ENCODE measurements around the gene CORO1C. TPM values are rescaled to one million over a fixed set of nuclear protein-coding genes. Genes with fewer than 3 reads are reported as not detected.

Gene CORO1C
- total RNA-seq, 1 donor from 2014 or later: 167 TPM

- no peak for DNase-seq (ENCODE audit: low spot score)
Measured at GRCh38 chr12:108615918-108616317, 115.4 kb downstream of the CORO1C start.

GRCh38 chr12:108614639-108615038 is 116.7 kb downstream of the CORO1C start:
- DNase-seq (ENCODE audit: low spot score): no peak

- no peak for DNase-seq (ENCODE audit: low spot score)
Measured at GRCh38 chr12:108614041-108614440, 117.3 kb downstream of the CORO1C start.

- DNase-seq (ENCODE audit: low spot score): no peak
Measured at GRCh38 chr12:108613548-108613947, 117.8 kb downstream of the CORO1C start.

GRCh38 chr12:108612788-108613282 is 118.5 kb downstream of the CORO1C start:
- DNase-seq (ENCODE audit: low spot score): no peak

GRCh38 chr12:108611884-108612415 is 119.4 kb downstream of the CORO1C start:
- DNase-seq (ENCODE audit: low spot score): no peak

- DNase-seq (ENCODE audit: low spot score): no peak
Measured at GRCh38 chr12:108610856-108611605, 120.3 kb downstream of the CORO1C start.

- DNase-seq (ENCODE audit: low spot score): no peak
Measured at GRCh38 chr12:108610336-108610815, 120.9 kb downstream of the CORO1C start.

- DNase-seq (ENCODE audit: low spot score): peak; percentile 77
Measured at GRCh38 chr12:108609537-108610335, 121.6 kb downstream of the CORO1C start.

- no peak for DNase-seq (ENCODE audit: low spot score)
Measured at GRCh38 chr12:108608616-108609015, 122.7 kb downstream of the CORO1C start.

GRCh38 chr12:108607981-108608600 is 123.2 kb downstream of the CORO1C start:
- DNase-seq (ENCODE audit: low spot score): no peak

GRCh38 chr12:108606492-108606891 is 124.8 kb downstream of the CORO1C start:
- DNase-seq (ENCODE audit: low spot score): no peak

- no peak for DNase-seq (ENCODE audit: low spot score)
Measured at GRCh38 chr12:108605690-108606406, 125.5 kb downstream of the CORO1C start.

- no peak for DNase-seq (ENCODE audit: low spot score)
Measured at GRCh38 chr12:108605000-108605689, 126.2 kb downstream of the CORO1C start.

- DNase-seq (ENCODE audit: low spot score): no peak
Measured at GRCh38 chr12:108604208-108604941, 126.9 kb downstream of the CORO1C start.

- DNase-seq (ENCODE audit: low spot score): no peak
Measured at GRCh38 chr12:108603743-108604142, 127.6 kb downstream of the CORO1C start.

- DNase-seq (ENCODE audit: low spot score): no peak
Measured at GRCh38 chr12:108602976-108603704, 128.2 kb downstream of the CORO1C start.

- DNase-seq (ENCODE audit: low spot score): no peak
Measured at GRCh38 chr12:108602209-108602705, 129.1 kb downstream of the CORO1C start.

- no peak for DNase-seq (ENCODE audit: low spot score)
Measured at GRCh38 chr12:108600702-108601007, 130.7 kb downstream of the CORO1C start.
